HL-60 (cell line): ENCODE measurements around the gene EML5.

ENCODE experiments used
- DNase-seq, 2 experiments: peaks; one replicate each; pipeline ENCODE4 v3.0.0-alpha.2; 2010 to 2020; ENCODE audit warnings: low read depth in 1 of 2, low spot score in 1 of 2
- H3K27ac ChIP-seq: fragments of 250-450 bp; sonication (Bioruptor Pico); replicated peaks from 2 replicates; pipeline ENCODE4 v1.5.1; 2020; ENCODE audit warnings: mild to moderate bottlenecking, moderate library complexity
- H3K27me3 ChIP-seq: fragments of 250-450 bp; sonication (Bioruptor Pico); 2 replicates; pipeline ENCODE4 v1.5.1; 2021; ENCODE audit warnings: mild to moderate bottlenecking, moderate library complexity; ENCODE audit not compliant: insufficient read depth, poor library complexity, severe bottlenecking
- H3K4me3 ChIP-seq: replicated peaks from 2 replicates; pipeline ENCODE4 v1.5.1; 2011; ENCODE audit warnings: mild to moderate bottlenecking, control low read depth, low read length; ENCODE audit not compliant: insufficient read depth
- GABPA ChIP-seq: IDR thresholded peaks from 2 replicates; pipeline ENCODE4 v1.6.1; 2012; ENCODE audit warnings: low read depth
- POLR2AphosphoS5 ChIP-seq: IDR thresholded peaks from 2 replicates; pipeline ENCODE4 v1.6.1; 2012; ENCODE audit warnings: low read depth
- SPI1 ChIP-seq: IDR thresholded peaks from 2 replicates; pipeline ENCODE4 v1.6.1; 2012; ENCODE audit warnings: low read depth, mild to moderate bottlenecking, borderline replicate concordance
- TF ChIP-seq, protein P1 (sequence below): IDR thresholded peaks from 2 replicates; pipeline ENCODE4 v1.6.1; 2012; ENCODE audit warnings: low read depth; ENCODE audit not compliant: insufficient replicate concordance
- TF ChIP-seq, protein P2 (sequence below): IDR thresholded peaks from one replicate; pipeline ENCODE4 v1.5.1; 2011; ENCODE audit warnings: low read length, control low read depth, inconsistent platforms; ENCODE audit not compliant: insufficient read depth

EML5 gene

DNA sequence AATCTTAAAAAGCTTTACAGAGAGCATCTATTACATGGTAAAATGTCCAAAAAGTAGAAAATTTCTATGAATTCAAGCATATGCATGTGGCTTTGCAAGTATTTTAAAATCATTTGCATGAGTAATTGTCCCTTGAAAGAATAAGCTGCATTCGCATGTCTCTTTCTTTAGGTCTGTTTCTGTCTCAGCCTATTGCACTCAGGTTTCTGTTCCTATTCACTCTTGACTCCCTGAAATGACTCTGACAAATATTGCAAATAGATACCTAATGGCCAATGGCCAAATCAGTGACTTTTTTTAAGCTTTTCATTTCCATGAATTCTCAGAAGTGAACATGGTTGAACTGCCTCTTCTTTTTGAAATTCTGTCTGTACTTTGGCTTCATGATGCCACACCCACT, 25.3 kb upstream of the EML5 start:
- Histone ChIP-seq H3K4me3 (no peak overlapping the region), H3K27me3 (no peaks in the 10 kb centered on the region), H3K27ac (no peak overlapping the region)
- no peak for DNase-seq
- TF ChIP-seq GABPA (no peak), SPI1 (no peak), POLR2AphosphoS5 (no peak)
- TF ChIP-seq, protein P1, sequence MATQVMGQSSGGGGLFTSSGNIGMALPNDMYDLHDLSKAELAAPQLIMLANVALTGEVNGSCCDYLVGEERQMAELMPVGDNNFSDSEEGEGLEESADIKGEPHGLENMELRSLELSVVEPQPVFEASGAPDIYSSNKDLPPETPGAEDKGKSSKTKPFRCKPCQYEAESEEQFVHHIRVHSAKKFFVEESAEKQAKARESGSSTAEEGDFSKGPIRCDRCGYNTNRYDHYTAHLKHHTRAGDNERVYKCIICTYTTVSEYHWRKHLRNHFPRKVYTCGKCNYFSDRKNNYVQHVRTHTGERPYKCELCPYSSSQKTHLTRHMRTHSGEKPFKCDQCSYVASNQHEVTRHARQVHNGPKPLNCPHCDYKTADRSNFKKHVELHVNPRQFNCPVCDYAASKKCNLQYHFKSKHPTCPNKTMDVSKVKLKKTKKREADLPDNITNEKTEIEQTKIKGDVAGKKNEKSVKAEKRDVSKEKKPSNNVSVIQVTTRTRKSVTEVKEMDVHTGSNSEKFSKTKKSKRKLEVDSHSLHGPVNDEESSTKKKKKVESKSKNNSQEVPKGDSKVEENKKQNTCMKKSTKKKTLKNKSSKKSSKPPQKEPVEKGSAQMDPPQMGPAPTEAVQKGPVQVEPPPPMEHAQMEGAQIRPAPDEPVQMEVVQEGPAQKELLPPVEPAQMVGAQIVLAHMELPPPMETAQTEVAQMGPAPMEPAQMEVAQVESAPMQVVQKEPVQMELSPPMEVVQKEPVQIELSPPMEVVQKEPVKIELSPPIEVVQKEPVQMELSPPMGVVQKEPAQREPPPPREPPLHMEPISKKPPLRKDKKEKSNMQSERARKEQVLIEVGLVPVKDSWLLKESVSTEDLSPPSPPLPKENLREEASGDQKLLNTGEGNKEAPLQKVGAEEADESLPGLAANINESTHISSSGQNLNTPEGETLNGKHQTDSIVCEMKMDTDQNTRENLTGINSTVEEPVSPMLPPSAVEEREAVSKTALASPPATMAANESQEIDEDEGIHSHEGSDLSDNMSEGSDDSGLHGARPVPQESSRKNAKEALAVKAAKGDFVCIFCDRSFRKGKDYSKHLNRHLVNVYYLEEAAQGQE, result no peak
- TF ChIP-seq, protein P2, sequence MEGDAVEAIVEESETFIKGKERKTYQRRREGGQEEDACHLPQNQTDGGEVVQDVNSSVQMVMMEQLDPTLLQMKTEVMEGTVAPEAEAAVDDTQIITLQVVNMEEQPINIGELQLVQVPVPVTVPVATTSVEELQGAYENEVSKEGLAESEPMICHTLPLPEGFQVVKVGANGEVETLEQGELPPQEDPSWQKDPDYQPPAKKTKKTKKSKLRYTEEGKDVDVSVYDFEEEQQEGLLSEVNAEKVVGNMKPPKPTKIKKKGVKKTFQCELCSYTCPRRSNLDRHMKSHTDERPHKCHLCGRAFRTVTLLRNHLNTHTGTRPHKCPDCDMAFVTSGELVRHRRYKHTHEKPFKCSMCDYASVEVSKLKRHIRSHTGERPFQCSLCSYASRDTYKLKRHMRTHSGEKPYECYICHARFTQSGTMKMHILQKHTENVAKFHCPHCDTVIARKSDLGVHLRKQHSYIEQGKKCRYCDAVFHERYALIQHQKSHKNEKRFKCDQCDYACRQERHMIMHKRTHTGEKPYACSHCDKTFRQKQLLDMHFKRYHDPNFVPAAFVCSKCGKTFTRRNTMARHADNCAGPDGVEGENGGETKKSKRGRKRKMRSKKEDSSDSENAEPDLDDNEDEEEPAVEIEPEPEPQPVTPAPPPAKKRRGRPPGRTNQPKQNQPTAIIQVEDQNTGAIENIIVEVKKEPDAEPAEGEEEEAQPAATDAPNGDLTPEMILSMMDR, result no peak

DNA sequence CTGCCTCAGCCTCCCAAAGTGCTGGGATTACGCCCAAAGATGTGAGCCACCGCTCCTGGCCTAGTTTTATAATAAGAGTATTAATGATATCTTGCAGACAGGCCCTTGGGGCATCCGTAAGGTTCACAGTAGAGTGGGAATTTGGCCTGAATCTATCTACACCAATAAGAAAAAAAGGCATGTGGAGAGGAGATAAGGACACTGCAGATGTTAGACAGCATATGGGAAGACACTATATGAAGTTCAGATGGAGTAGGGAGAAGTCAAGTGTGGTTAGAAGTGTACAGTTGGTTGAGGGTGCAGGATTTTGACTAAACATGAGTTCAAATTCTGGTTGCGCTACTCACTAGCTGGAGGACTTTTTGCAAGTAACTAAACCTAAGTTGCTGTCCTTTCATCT, 23.2 kb upstream of the EML5 start:
- no peak for TF ChIP-seq SPI1
- TF ChIP-seq, protein P2, result no peak
- H3K27me3 ChIP-seq, result no peaks in the 10 kb centered on the region
- H3K4me3 ChIP-seq, result no peak overlapping the region
- H3K27ac ChIP-seq, result no peak overlapping the region
- DNase-seq, result no peak

DNA sequence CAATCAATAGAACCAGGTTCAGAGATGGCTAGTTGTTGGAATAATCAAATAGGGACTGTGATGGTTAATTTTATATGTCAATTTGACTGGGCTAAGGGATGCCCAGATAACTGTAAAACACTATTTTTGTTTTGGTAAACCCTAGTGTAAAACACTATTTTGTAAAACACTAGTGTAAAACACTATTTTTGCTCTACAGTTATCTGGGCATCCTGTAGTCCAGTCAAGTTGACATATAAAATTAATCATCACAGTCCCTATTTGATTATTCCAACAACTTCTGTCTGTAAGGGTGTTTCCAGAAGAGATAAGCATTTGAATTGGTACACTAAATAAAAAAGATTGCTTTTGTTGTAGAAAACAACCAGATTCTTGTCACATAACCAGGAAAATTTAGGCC, 15.6 kb upstream of the EML5 start:
- no peak for DNase-seq
- no peaks in the 10 kb centered on the region for H3K27me3 ChIP-seq
- H3K27ac ChIP-seq, result no peak overlapping the region
- no peak overlapping the region for H3K4me3 ChIP-seq
- TF ChIP-seq GABPA, result no peak
- TF ChIP-seq, protein P2, result no peak
- no peak for TF ChIP-seq SPI1
- TF ChIP-seq POLR2AphosphoS5, result no peak
- TF ChIP-seq, protein P1, result no peak

DNA sequence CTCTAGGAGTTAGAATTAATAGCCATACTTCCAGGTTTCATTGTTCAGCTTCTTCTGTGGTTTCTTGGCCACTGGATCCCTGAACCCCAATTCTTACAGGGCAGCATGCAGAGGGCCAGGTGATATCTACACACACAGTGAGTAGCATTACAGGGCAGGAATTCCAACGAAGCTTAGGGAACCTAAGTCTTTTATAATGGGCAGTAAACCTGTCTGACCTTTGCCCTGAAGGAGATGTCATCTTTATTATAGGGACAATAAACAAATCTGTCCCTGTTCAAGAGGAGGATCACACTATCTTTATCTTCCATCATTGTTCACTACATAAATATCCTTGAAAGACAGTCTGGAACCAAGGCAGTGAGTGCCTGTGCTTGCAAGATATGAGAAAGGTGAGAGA, 11.7 kb upstream of the EML5 start:
- H3K27ac ChIP-seq, result no peak overlapping the region
- no peak overlapping the region for H3K4me3 ChIP-seq
- H3K27me3 ChIP-seq, result no peaks in the 10 kb centered on the region
- DNase-seq, result no peak
- TF ChIP-seq GABPA, result no peak
- TF ChIP-seq, protein P1, result no peak
- TF ChIP-seq POLR2AphosphoS5, result no peak
- TF ChIP-seq SPI1, result no peak
- TF ChIP-seq, protein P2, result no peak
